IMR-90 (cell line): ENCODE data around the gene MBTPS2.
"Not testable (repeated sequence)": the region's sequence is repeated elsewhere in the genome, so short reads cannot be mapped to it uniquely, and the experiment has no call there.

ENCODE experiments used
- CEBPB ChIP-seq: IDR thresholded peaks from 2 replicates; pipeline ENCODE4 v1.6.1; 2012; ENCODE audit warnings: low read depth, low read length, improper control_type of control experiment
- CTCF ChIP-seq: conservative IDR thresholded peaks from 2 replicates; pipeline ENCODE4 v1.5.1; 2012; ENCODE audit warnings: mild to moderate bottlenecking, low read depth, low read length, improper control_type of control experiment
- POLR2A ChIP-seq: IDR thresholded peaks from 2 replicates; pipeline ENCODE4 v1.6.1; 2012; ENCODE audit warnings: mild to moderate bottlenecking, low read depth, low read length
- RAD21 ChIP-seq: IDR thresholded peaks from 2 replicates; pipeline ENCODE4 v1.6.1; 2012; ENCODE audit warnings: low read length, improper control_type of control experiment
- SMC3 ChIP-seq: fragments of 150-350 bp; IDR thresholded peaks from 2 replicates; pipeline ENCODE4 v1.6.1; 2016; ENCODE audit warnings: low read depth, mild to moderate bottlenecking, antibody characterized with exemption, low read length, moderate library complexity
- USF2 ChIP-seq: fragments of 150-350 bp; IDR thresholded peaks from 2 replicates; pipeline ENCODE4 v1.6.1; 2017; ENCODE audit warnings: mild to moderate bottlenecking, antibody characterized with exemption, low read length, low read depth

GRCh38 chrX:21874182-21874581 is 34.8 kb downstream of the MBTPS2 start:
- not testable (repeated sequence) for TF ChIP-seq CTCF, SMC3, POLR2A, RAD21, CEBPB, USF2
